NCI-H2196 treated with DMSO at 0.1 percent for 48 hours (cell line): ENCODE measurements around the gene FRG2B.
"Not testable (repeated sequence)": the region's sequence is repeated elsewhere in the genome, so short reads cannot be mapped to it uniquely, and the experiment has no call there.

Source experiments
- DNase-seq: peaks from one replicate; lab custom pipeline; 2025; ENCODE audit not compliant: unreplicated experiment; lab: John Stamatoyannopoulos, UW

The FRG2B gene

GRCh38 chr10:133626695-133627094, at the start of gene FRG2B:
TSS of gene FRG2B (minus strand) at chr10:133626795. CDS start at chr10:133626742, 53 bp downstream.
- not testable (repeated sequence) for DNase-seq

DNA sequence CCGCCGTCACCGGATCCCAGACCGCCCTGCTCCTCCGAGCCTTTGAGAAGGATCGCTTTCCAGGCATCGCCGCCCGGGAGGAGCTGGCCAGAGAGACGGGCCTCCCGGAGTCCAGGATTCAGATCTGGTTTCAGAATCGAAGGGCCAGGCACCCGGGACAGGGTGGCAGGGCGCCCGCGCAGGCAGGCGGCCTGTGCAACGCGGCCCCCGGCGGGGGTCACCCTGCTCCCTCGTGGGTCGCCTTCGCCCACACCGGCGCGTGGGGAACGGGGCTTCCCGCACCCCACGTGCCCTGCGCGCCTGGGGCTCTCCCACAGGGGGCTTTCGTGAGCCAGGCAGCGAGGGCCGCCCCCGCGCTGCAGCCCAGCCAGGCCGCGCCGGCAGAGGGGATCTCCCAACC, 40.9 kb upstream of the FRG2B start:
- not testable (repeated sequence) for DNase-seq

- DNase-seq, result not testable (repeated sequence)
Measured at GRCh38 chr10:133663544-133664160, 37.1 kb upstream of the FRG2B start.

- not testable (repeated sequence) for DNase-seq
Measured at GRCh38 chr10:133661122-133661521, 34.5 kb upstream of the FRG2B start.

- DNase-seq, result not testable (repeated sequence)
Measured at GRCh38 chr10:133660516-133660915, 33.9 kb upstream of the FRG2B start.

DNA sequence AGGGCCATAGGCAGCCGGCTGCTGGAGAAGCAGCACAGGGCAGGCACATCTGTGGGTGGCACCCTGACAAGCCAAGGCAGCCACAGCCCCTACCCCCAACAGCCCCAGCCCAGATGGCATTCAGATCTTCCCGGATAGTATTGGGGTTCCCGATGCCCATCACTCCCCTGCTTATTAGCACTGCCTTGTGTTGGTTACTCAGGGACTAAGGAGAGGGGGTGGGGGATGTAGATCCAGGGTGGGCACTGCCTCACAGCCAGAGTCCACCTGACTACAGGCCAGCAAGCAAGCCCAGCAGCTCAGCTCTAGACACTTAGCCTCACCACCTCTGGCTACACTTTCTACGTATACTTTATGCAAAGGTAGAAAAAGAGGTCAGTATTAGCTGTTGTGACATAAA, 30.7 kb upstream of the FRG2B start:
- DNase-seq, result not testable (repeated sequence)

- DNase-seq, result not testable (repeated sequence)
Measured at GRCh38 chr10:133648872-133649455, 22.4 kb upstream of the FRG2B start.

GRCh38 chr10:133647075-133647748, 20.6 kb upstream of the FRG2B start:
- not testable (repeated sequence) for DNase-seq

DNA sequence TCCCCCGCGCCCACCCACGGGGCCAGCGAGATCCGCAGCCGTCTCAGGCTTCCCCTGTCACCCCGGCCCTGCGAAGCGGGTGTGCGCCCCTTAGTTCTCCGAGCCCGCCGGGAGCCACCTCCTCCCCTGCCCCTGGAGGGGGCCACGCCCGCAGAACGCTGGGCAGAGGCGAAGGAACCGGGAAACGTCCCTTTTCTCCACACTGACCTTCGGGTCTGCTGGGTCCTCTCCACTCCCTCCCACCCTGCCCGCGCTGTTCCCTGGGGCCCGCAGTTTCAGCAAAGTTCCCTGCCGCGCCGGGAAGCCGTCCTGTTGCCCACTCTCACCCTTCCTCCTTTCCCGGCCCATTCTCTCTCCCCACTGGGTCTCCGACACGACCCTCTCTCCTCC, 11.2 kb upstream of the FRG2B start:
- DNase-seq, result not testable (repeated sequence)

- DNase-seq, result not testable (repeated sequence)
Measured at GRCh38 chr10:133637202-133637845, 10.7 kb upstream of the FRG2B start.

- DNase-seq, result not testable (repeated sequence)
Measured at GRCh38 chr10:133630723-133631249, 4.2 kb upstream of the FRG2B start.

DNA sequence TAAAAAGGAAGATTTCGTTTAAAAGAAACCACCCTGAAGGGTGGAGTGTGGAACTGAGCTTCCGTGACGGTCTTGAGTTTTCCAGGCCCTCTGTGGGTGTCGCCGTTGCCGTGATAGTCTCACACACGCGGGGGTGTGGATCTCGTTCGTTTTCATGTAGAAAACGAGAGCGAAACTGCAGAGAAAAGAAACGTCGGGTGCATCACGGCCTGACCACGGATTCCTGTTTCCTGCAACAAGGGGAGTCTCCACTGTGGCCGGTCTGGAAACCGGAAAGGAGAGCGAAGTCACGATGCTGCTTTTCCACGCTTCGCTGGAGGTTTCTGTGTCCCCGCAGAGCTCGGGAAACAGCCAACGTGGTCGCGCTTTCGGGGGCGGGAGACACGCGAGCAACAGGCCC, 4.1 kb downstream of the FRG2B start:
- DNase-seq, result not testable (repeated sequence)

- no peak for DNase-seq
Measured at GRCh38 chr10:133618851-133619250, 7.7 kb downstream of the FRG2B start.

- no peak for DNase-seq
Measured at GRCh38 chr10:133617196-133617595, 9.4 kb downstream of the FRG2B start.

- no peak for DNase-seq
Measured at GRCh38 chr10:133616371-133617130, 10.0 kb downstream of the FRG2B start.

- no peak for DNase-seq
Measured at GRCh38 chr10:133614830-133615580, 11.6 kb downstream of the FRG2B start.

- no peak for DNase-seq
Measured at GRCh38 chr10:133613699-133614098, 12.9 kb downstream of the FRG2B start.

- DNase-seq, result no peak
Measured at GRCh38 chr10:133611079-133611478, 15.5 kb downstream of the FRG2B start.

GRCh38 chr10:133608855-133609254, 17.7 kb downstream of the FRG2B start:
- no peak for DNase-seq

DNA sequence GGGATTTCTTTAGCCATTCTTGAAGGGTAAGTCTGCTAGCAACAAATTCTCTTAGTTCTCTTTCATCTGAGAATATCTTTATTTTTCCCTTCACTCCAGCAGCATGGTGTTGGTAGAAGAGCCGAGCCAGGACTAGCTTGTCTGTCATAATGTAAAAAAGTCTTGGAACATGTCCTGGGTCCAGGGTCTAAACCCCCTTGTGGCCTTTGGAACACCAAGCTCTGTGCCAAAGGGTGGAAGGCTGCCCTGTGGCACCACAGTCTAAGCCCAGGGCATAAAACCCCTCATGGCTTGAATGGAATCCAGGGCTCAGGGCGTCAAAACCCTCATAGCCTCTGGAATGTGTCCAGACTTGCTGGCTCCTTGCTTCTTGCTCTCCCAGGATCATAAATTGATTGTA, 23.2 kb downstream of the FRG2B start:
- not testable (repeated sequence) for DNase-seq
